Lung (tissue), 16 donors: ENCODE results near the gene RLF. TPM values are rescaled to one million over a fixed set of nuclear protein-coding genes. Genes with fewer than 3 reads are reported as not detected.

Experiments used
- ATAC-seq: fragments of 200-7000 bp; cut with Tn5 transposase; one replicate; pipeline ENCODE4 v1.9.1; 2020; ENCODE audit warnings: moderate number of reproducible peaks; ENCODE audit not compliant: insufficient read depth, low FRiP score
- DNase-seq, 3 donors: peaks; one replicate each; pipeline ENCODE4 v3.0.0-alpha.2; 2013 to 2017
- H3K27ac ChIP-seq, 2 donors: one replicate each; pipeline ENCODE4 v1.5.1; 2013; ENCODE audit warnings: mild to moderate bottlenecking in 2 of 2, moderate library complexity in 2 of 2, control low read depth in 1 of 2, inconsistent platforms in 1 of 2, low read depth in 1 of 2, low read length in 1 of 2
- H3K27me3 ChIP-seq, 3 donors: one replicate each; pipeline ENCODE4 v1.5.1; 2013; ENCODE audit warnings: low read length in 2 of 3; ENCODE audit not compliant: control insufficient read depth in 3 of 3, insufficient read depth in 3 of 3
- H3K36me3 ChIP-seq, 4 donors: one replicate each; pipeline ENCODE4 v1.5.1; 2013; ENCODE audit warnings: low read length in 4 of 4, mild to moderate bottlenecking in 1 of 4, moderate library complexity in 1 of 4; ENCODE audit not compliant: control insufficient read depth in 4 of 4, insufficient read depth in 4 of 4
- H3K4me1 ChIP-seq, 5 donors: one replicate each; pipeline ENCODE4 v1.5.1; 2013; ENCODE audit warnings: low read length in 5 of 5, mild to moderate bottlenecking in 2 of 5, moderate library complexity in 1 of 5; ENCODE audit not compliant: control insufficient read depth in 5 of 5, insufficient read depth in 5 of 5
- H3K4me3 ChIP-seq: one replicate; pipeline ENCODE4 v1.5.1; 2013; ENCODE audit warnings: mild to moderate bottlenecking, control low read depth, moderate library complexity
- H3K9ac ChIP-seq, 2 donors: one replicate each; pipeline ENCODE4 v1.5.1; 2013; ENCODE audit warnings: low read length in 2 of 2, control low read depth in 1 of 2; ENCODE audit not compliant: insufficient read depth in 1 of 2
- H3K9me3 ChIP-seq, 4 donors: one replicate each; pipeline ENCODE4 v1.5.1; 2013; ENCODE audit warnings: low read length in 3 of 4, mild to moderate bottlenecking in 1 of 4, moderate library complexity in 1 of 4; ENCODE audit not compliant: control insufficient read depth in 4 of 4, insufficient read depth in 3 of 4
- WGBS, 2 donors: extraction: QIAGEN DNeasy Blood & Tissue Kit; methylation state at CpG; one replicate each; pipeline ENCODE4 v1.1.7; 2013; 5-methylcytosine and 5-hydroxymethylcytosine counted together
- long read RNA-seq, 5 donors: transcript quantifications; one replicate each; lab custom pipeline, GENCODE V29; 2026
- polyA plus RNA-seq, 2 donors: library from polyadenylated mRNA; stranded (reverse); fragments of 200-250 nt; gene quantifications; one replicate each; pipeline ENCODE4 v1.2.1, GENCODE V29; 2013
- total RNA-seq, 2 donors: library from RNA; depleted of rRNA in 1 of 2; stranded (reverse); fragments of >200 nt in 1 of 2; gene quantifications; one replicate each; pipeline ENCODE4 v1.2.1, GENCODE V29; 2014 to 2021
- TF ChIP-seq, protein P1 (sequence below): IDR thresholded peaks from 2 replicates; pipeline ENCODE4 v1.5.1; 2012; ENCODE audit warnings: mild to moderate bottlenecking; ENCODE audit errors: control extremely low read depth, extremely low read depth
- donor health status: control.
- donor health status: control.
- donor health status: Bipolar disorder and iron deficiency.
- donor health status: healthy.
- donor health status: DM: yes; HTN: yes; CAD: no.

The RLF gene, protein sequence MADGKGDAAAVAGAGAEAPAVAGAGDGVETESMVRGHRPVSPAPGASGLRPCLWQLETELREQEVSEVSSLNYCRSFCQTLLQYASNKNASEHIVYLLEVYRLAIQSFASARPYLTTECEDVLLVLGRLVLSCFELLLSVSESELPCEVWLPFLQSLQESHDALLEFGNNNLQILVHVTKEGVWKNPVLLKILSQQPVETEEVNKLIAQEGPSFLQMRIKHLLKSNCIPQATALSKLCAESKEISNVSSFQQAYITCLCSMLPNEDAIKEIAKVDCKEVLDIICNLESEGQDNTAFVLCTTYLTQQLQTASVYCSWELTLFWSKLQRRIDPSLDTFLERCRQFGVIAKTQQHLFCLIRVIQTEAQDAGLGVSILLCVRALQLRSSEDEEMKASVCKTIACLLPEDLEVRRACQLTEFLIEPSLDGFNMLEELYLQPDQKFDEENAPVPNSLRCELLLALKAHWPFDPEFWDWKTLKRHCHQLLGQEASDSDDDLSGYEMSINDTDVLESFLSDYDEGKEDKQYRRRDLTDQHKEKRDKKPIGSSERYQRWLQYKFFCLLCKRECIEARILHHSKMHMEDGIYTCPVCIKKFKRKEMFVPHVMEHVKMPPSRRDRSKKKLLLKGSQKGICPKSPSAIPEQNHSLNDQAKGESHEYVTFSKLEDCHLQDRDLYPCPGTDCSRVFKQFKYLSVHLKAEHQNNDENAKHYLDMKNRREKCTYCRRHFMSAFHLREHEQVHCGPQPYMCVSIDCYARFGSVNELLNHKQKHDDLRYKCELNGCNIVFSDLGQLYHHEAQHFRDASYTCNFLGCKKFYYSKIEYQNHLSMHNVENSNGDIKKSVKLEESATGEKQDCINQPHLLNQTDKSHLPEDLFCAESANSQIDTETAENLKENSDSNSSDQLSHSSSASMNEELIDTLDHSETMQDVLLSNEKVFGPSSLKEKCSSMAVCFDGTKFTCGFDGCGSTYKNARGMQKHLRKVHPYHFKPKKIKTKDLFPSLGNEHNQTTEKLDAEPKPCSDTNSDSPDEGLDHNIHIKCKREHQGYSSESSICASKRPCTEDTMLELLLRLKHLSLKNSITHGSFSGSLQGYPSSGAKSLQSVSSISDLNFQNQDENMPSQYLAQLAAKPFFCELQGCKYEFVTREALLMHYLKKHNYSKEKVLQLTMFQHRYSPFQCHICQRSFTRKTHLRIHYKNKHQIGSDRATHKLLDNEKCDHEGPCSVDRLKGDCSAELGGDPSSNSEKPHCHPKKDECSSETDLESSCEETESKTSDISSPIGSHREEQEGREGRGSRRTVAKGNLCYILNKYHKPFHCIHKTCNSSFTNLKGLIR (N-terminal part only)
- total RNA-seq, result 10 to 100 TPM; 10.9 to 43.1 TPM
- 1 to 10 TPM; 3.5 to 6.1 TPM for polyA plus RNA-seq
- long read RNA-seq, donor 1, full-length matches to known transcripts, result 5 of 5 reads
- long read RNA-seq, donor 1, partial matches to known transcripts, result 0 of 5 reads
- long read RNA-seq, donor 1, other reads (novel, unspliced or antisense), result 0 of 5 reads
- long read RNA-seq, donor 2, result 0 reads
- long read RNA-seq, donor 3, full-length matches to known transcripts, result 1 of 6 reads
- long read RNA-seq, donor 3, partial matches to known transcripts, result 5 of 6 reads
- long read RNA-seq, donor 3, other reads (novel, unspliced or antisense), result 0 of 6 reads
- long read RNA-seq, donor 4, result 0 reads
- long read RNA-seq, donor 5, full-length matches to known transcripts, result 8 of 94 reads
- long read RNA-seq, donor 5, partial matches to known transcripts, result 86 of 94 reads
- long read RNA-seq, donor 5, other reads (novel, unspliced or antisense), result 0 of 94 reads

- Histone ChIP-seq H3K36me3 (no peaks in the 10 kb centered on the region), H3K9me3 (no peaks in the 10 kb centered on the region), H3K4me3 (peak within 1 kb of the TSS; percentile 89), H3K27ac (peak within 1 kb of the TSS; percentile 93 to 97), H3K4me1 (peaks cover 0 to 22% (median 16%) of the 10 kb centered on the region in 5 donors), H3K9ac (peak within 1 kb of the TSS; percentile 100), H3K27me3 (no peaks in the 10 kb centered on the region)
- TF ChIP-seq, protein P1, sequence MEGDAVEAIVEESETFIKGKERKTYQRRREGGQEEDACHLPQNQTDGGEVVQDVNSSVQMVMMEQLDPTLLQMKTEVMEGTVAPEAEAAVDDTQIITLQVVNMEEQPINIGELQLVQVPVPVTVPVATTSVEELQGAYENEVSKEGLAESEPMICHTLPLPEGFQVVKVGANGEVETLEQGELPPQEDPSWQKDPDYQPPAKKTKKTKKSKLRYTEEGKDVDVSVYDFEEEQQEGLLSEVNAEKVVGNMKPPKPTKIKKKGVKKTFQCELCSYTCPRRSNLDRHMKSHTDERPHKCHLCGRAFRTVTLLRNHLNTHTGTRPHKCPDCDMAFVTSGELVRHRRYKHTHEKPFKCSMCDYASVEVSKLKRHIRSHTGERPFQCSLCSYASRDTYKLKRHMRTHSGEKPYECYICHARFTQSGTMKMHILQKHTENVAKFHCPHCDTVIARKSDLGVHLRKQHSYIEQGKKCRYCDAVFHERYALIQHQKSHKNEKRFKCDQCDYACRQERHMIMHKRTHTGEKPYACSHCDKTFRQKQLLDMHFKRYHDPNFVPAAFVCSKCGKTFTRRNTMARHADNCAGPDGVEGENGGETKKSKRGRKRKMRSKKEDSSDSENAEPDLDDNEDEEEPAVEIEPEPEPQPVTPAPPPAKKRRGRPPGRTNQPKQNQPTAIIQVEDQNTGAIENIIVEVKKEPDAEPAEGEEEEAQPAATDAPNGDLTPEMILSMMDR, result no peak
- peak; percentile 98 for DNase-seq
- 0% methylated on average over 62 of the region's 62 CpGs for WGBS, 2 donors
- peak; percentile 99 for ATAC-seq
Observed at GRCh38 chr1:40161125-40161887, at the start of gene RLF. TSS of gene RLF (plus strand) at chr1:40161387. CDS start at chr1:40161400, 13 bp downstream.

DNA sequence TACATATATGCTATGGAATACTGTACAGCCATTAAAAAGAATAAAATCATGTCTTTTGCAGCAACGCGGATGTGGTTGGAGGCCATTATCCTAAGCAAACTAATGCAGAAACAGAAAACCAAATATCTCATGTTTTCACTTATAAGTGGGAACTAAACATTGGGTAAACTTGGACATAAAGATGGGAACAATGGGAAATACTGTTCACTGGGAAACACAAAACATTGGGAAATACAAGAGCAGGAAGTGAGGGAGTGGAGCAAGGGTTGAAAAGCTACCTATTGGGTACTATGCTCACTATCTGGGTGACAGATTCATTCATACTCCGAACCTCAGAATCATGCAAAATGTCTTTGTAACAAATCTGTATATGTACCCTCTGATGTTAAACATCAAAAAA lies 46.8 kb upstream of the RLF start:
- TF ChIP-seq, protein P1, result no peak
- Histone ChIP-seq H3K36me3 (no peaks in the 10 kb centered on the region), H3K9me3 (peaks cover 0 to 7% (median 3%) of the 10 kb centered on the region in 4 donors), H3K4me3 (no peak overlapping the region), H3K27ac (no peak overlapping the region), H3K27me3 (no peaks in the 10 kb centered on the region), H3K9ac (no peak overlapping the region), H3K4me1 (no peaks in the 10 kb centered on the region)
- 93 to 96% methylated on average over 3 of the region's 3 CpGs for WGBS, 2 donors
- ATAC-seq (no peak), DNase-seq (no peak)
